Epidermal melanocyte (primary cell): ENCODE measurements around the gene MAMDC2.

ENCODE experiments used
- DNase-seq: peaks from one replicate; pipeline ENCODE4 v3.0.0; 2011; ENCODE audit warnings: low spot score; ENCODE audit not compliant: insufficient read length

The MAMDC2 gene

GRCh38 chr9:70258692-70259511 lies 215.3 kb downstream of the MAMDC2 start, which contains the start of gene SMC5:
TSS of gene SMC5 (plus strand) at chr9:70258978. CDS start at chr9:70259079, 101 bp downstream.
- DNase-seq = peak; percentile 79

GRCh38 chr9:70259512-70259802 lies 215.8 kb downstream of the MAMDC2 start:
- DNase-seq = no peak

DNA sequence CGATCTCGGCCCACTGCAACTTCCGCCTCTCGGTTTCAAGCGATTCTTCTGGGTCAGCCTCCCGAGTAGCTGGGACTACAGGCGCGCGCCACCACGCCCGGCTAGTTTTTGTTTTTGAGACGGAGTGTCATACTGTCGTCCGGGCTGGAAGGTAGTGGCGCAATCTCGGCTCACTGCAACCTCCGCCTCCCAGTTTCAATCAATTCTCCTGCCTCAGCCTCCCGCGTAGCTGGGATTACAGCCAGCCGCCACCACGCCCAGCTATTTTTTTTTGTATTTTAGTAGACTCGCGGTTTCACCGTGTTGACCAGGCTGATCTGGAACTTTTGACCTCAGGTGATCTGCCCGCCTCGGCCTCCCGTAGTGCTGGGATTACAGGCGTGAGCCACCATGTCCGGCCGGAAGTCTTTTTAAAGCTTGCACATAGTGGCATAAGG lies 216.4 kb downstream of the MAMDC2 start:
- no peak for DNase-seq

DNA sequence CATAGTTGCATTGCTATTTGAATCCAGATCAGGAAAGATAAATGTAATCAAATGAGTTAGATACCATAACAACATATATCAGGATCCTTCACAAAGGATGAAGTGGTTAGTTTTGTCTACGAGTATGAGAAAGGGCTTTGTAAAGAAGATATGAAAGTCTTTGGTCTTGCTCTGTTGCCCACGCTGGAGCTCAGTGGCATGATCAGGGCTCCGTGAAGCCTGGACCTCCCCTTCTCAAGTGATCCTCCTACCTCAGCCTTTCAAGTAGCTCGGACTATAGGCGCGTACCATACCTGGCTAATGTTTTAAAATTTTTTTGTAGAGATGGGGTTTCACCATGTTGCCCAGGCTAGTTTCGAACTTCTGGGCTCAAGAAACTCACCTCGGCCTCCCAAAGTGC lies 217.0 kb downstream of the MAMDC2 start:
- DNase-seq = no peak

- DNase-seq = no peak
Observed at GRCh38 chr9:70261131-70261870, 217.7 kb downstream of the MAMDC2 start.

- DNase-seq = no peak
Observed at GRCh38 chr9:70262366-70262765, 218.7 kb downstream of the MAMDC2 start.

- no peak for DNase-seq
Observed at GRCh38 chr9:70262948-70263347, 219.3 kb downstream of the MAMDC2 start.

- no peak for DNase-seq
Observed at GRCh38 chr9:70263421-70263820, 219.8 kb downstream of the MAMDC2 start.
